ENCODE results near the gene PGAP1. TPM values are rescaled to one million over a fixed set of nuclear protein-coding genes. Genes with fewer than 3 reads are reported as not detected.

The PGAP1 gene
- total RNA-seq, 4 donors from 2014 or later, result 6.9 to 26.0 (median 14.0) TPM

GRCh38 chr2:196939371-196939770, 12.9 kb upstream of the PGAP1 start:
- no peak overlapping the region for H3K4me3 ChIP-seq (replicated peaks in 1 of 3)
- H3K27me3 ChIP-seq, result no peaks in the 10 kb centered on the region
- no peaks in the 10 kb centered on the region for H3K4me1 ChIP-seq
- TF ChIP-seq, protein P1, sequence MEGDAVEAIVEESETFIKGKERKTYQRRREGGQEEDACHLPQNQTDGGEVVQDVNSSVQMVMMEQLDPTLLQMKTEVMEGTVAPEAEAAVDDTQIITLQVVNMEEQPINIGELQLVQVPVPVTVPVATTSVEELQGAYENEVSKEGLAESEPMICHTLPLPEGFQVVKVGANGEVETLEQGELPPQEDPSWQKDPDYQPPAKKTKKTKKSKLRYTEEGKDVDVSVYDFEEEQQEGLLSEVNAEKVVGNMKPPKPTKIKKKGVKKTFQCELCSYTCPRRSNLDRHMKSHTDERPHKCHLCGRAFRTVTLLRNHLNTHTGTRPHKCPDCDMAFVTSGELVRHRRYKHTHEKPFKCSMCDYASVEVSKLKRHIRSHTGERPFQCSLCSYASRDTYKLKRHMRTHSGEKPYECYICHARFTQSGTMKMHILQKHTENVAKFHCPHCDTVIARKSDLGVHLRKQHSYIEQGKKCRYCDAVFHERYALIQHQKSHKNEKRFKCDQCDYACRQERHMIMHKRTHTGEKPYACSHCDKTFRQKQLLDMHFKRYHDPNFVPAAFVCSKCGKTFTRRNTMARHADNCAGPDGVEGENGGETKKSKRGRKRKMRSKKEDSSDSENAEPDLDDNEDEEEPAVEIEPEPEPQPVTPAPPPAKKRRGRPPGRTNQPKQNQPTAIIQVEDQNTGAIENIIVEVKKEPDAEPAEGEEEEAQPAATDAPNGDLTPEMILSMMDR (IDR thresholded peaks at IDR 0.05), result no peak
- TF ChIP-seq POLR2A (IDR thresholded peaks at IDR 0.05), result no peak
- H3K27ac ChIP-seq, result no peak overlapping the region
- intact Hi-C loops (cut with DNase I), result no loop called here
- H3K9me3 ChIP-seq, result no peaks in the 10 kb centered on the region
- H3K36me3 ChIP-seq, result no peaks in the 10 kb centered on the region
- 96 to 100% methylated on average over 1 of the region's 1 CpG for WGBS, 2 donors
- DNase-seq, result no peak

DNA sequence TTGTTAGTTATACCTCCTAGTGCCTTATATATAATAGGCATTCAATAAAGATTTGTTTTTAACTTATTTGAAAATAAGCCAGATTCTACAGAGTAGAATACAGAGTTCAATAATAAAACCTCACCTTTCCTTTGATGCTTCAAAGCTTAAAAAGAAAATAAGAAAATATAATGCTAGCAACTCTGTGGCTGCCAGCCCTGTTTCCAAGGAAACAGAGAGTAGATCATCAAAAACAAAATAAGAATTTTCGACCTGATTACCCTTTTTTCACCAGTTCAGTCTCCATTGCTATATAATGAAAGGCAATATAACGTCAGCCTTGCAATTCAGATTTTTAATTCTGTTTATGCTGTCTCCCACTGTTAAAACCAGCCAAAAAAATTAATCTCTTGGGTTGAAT, 8.9 kb upstream of the PGAP1 start:
- no peak for DNase-seq
- no peak for TF ChIP-seq POLR2A (IDR thresholded peaks at IDR 0.05)
- TF ChIP-seq, protein P1 (IDR thresholded peaks at IDR 0.05), result no peak
- H3K4me1 ChIP-seq, result no peaks in the 10 kb centered on the region
- intact Hi-C loops (cut with DNase I), result no loop called here
- H3K9me3 ChIP-seq, result no peaks in the 10 kb centered on the region
- 66 to 80% methylated on average over 2 of the region's 2 CpGs for WGBS, 2 donors
- H3K27ac ChIP-seq, result no peak overlapping the region
- no peaks in the 10 kb centered on the region for H3K27me3 ChIP-seq
- H3K36me3 ChIP-seq, result no peaks in the 10 kb centered on the region
- no peak overlapping the region for H3K4me3 ChIP-seq (replicated peaks in 1 of 3)

- no peaks in the 10 kb centered on the region for H3K9me3 ChIP-seq
- H3K4me1 ChIP-seq, result no peaks in the 10 kb centered on the region
- intact Hi-C loops (cut with DNase I), result no loop called here
- H3K4me3 ChIP-seq (replicated peaks in 1 of 3), result no peak overlapping the region
- H3K27ac ChIP-seq, result no peak overlapping the region
- 95 to 96% methylated on average over 1 of the region's 1 CpG for WGBS, 2 donors
- H3K27me3 ChIP-seq, result no peaks in the 10 kb centered on the region
- TF ChIP-seq, protein P1 (IDR thresholded peaks at IDR 0.05), result no peak
- TF ChIP-seq POLR2A (IDR thresholded peaks at IDR 0.05), result no peak
- DNase-seq, result no peak
- no peaks in the 10 kb centered on the region for H3K36me3 ChIP-seq
These were observed 8.2 kb upstream of the PGAP1 start for GRCh38 chr2:196934672-196935071.

DNA sequence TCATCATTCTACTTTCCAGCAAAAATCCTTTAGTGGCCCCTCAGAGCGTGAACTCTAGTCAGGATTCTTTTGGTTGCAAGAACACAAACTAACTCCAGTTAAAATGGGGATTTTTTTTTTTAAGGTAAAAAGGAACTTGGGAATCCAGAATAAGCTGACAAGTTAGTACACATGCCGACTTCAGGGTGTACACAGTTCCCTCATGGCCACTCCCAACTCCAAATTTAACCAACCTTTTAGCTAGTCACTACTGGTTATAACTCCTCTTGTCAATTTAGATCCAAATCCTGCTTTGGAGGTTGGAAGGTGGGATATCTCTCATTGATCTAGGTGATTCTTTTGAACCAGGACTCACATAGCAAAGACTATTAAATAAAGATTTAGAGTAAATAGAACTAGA, 5.0 kb upstream of the PGAP1 start:
- TF ChIP-seq POLR2A (IDR thresholded peaks at IDR 0.05), result no peak
- TF ChIP-seq, protein P1 (IDR thresholded peaks at IDR 0.05), result no peak
- DNase-seq, result no peak
- no peak overlapping the region for H3K4me3 ChIP-seq (replicated peaks in 1 of 3)
- H3K9me3 ChIP-seq, result no peaks in the 10 kb centered on the region
- H3K4me1 ChIP-seq, result no peaks in the 10 kb centered on the region
- no peaks in the 10 kb centered on the region for H3K27me3 ChIP-seq
- H3K36me3 ChIP-seq, result no peaks in the 10 kb centered on the region
- H3K27ac ChIP-seq, result no peak overlapping the region
- WGBS, 2 donors, result 83 to 88% methylated on average over 2 of the region's 2 CpGs
- intact Hi-C loops (cut with DNase I), result no loop called here

GRCh38 chr2:196927376-196928225, 1.1 kb upstream of the PGAP1 start:
- peak overlapping the region; percentile 66 to 89 (median 87) for H3K27ac ChIP-seq
- 6 to 7% methylated on average over 22 of the region's 22 CpGs for WGBS, 2 donors
- peak overlapping the region; percentile 47 to 95 (median 65) for H3K4me3 ChIP-seq (replicated peaks in 1 of 3)
- TF ChIP-seq, protein P1 (IDR thresholded peaks at IDR 0.05), result no peak
- TF ChIP-seq POLR2A (IDR thresholded peaks at IDR 0.05), result peak in 1 of 2 donors; percentile 21
- peaks cover 0 to 4% of the 10 kb centered on the region in 2 donors for H3K4me1 ChIP-seq
- no peaks in the 10 kb centered on the region for H3K27me3 ChIP-seq
- H3K9me3 ChIP-seq, result no peaks in the 10 kb centered on the region
- intact Hi-C loops (cut with DNase I), result no loop called here
- DNase-seq, result peak; percentile 10 to 13
- no peaks in the 10 kb centered on the region for H3K36me3 ChIP-seq
